ENCODE measurements around the gene BCAS1.

The BCAS1 gene

DNA sequence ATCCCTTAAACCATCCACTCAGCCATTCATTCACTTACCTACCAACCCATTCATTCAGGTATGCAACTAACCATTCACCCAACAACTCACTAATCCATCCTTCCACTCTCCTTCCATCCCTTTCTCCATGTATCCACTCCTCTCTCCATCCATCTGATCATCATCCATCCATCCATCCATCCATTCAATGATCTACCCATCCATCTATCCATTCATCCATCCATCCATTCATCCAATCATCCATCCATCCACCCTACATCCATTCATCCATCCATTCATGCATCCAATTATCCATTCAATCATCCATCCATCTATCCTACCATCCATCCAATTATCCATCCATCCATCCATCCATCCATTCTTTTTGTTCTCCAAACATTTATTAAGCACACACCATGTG is 13.8 kb upstream of the BCAS1 start:
- TF ChIP-seq, protein P1, sequence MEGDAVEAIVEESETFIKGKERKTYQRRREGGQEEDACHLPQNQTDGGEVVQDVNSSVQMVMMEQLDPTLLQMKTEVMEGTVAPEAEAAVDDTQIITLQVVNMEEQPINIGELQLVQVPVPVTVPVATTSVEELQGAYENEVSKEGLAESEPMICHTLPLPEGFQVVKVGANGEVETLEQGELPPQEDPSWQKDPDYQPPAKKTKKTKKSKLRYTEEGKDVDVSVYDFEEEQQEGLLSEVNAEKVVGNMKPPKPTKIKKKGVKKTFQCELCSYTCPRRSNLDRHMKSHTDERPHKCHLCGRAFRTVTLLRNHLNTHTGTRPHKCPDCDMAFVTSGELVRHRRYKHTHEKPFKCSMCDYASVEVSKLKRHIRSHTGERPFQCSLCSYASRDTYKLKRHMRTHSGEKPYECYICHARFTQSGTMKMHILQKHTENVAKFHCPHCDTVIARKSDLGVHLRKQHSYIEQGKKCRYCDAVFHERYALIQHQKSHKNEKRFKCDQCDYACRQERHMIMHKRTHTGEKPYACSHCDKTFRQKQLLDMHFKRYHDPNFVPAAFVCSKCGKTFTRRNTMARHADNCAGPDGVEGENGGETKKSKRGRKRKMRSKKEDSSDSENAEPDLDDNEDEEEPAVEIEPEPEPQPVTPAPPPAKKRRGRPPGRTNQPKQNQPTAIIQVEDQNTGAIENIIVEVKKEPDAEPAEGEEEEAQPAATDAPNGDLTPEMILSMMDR (IDR thresholded peaks at IDR 0.05; ENCODE audit: insufficient read depth, low read depth, low read length, missing control alignments): no peak
- no peak for DNase-seq (ENCODE audit: low read depth)
- no peak overlapping the region for H3K4me3 ChIP-seq (ENCODE audit: low read length)

DNA sequence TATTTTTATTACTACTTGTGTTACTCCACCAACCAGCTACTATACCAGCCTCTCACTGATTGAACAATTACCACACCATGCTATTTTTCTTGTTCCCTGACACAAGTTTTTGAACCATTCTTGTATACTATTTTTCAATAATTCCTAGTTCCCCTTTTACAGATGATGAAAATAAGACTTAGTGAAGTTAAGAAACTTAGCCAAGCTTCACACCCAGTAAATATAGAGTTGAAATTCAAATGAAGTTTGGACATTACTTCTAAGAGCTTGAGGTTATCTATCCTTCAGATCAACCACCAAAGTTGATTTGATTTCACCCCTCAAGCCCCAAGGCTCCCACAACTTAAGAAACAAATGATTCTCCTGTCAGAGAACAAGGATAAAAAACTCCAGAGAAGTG is 13.1 kb upstream of the BCAS1 start:
- TF ChIP-seq, protein P1 (IDR thresholded peaks at IDR 0.05; ENCODE audit: insufficient read depth, low read depth, low read length, missing control alignments): no peak
- no peak overlapping the region for H3K4me3 ChIP-seq (ENCODE audit: low read length)
- no peak for DNase-seq (ENCODE audit: low read depth)

DNA sequence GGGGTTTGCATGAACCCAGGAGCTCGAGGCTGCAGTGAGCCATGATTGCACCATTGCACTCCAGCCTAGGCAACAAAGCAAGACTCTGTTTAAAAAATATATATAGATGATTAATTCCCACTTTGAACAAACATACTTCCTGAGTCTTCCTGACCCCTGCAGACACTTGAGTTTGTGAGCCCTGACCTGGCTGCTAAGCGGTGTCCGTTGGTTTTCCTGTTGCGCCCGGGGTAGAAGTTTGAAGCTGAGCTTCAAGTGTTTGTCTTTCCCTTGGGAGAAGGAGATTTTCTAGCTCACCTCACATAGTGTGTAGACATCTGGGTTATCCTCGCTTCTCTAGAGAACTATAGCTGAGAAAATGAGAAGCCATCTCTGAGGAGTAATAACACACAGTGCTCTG is 11.7 kb upstream of the BCAS1 start:
- H3K4me3 ChIP-seq (ENCODE audit: low read length): no peak overlapping the region
- DNase-seq (ENCODE audit: low read depth): no peak
- TF ChIP-seq, protein P1 (IDR thresholded peaks at IDR 0.05; ENCODE audit: insufficient read depth, low read depth, low read length, missing control alignments): no peak

DNA sequence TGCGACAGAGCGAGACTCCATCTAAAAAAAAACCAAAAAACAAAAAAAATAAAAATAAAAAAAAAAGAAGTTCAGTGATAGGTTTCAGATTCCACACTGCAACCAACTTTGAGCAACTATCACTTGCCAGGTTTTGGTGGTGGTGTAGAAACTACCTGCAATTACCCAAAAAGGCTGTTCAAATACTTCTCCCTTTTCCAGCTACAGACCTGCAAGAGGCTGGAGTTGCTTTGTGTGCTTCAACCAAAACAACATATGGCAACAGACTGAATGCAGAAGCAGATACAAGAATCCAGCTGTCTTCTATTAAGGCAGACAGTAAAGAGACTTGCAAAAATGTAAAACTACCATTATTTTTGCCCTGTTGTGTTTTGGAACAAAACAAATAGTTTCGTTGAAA is 9.3 kb upstream of the BCAS1 start:
- TF ChIP-seq, protein P1 (IDR thresholded peaks at IDR 0.05; ENCODE audit: insufficient read depth, low read depth, low read length, missing control alignments): no peak
- H3K4me3 ChIP-seq (ENCODE audit: low read length): no peak overlapping the region
- DNase-seq (ENCODE audit: low read depth): no peak

DNA sequence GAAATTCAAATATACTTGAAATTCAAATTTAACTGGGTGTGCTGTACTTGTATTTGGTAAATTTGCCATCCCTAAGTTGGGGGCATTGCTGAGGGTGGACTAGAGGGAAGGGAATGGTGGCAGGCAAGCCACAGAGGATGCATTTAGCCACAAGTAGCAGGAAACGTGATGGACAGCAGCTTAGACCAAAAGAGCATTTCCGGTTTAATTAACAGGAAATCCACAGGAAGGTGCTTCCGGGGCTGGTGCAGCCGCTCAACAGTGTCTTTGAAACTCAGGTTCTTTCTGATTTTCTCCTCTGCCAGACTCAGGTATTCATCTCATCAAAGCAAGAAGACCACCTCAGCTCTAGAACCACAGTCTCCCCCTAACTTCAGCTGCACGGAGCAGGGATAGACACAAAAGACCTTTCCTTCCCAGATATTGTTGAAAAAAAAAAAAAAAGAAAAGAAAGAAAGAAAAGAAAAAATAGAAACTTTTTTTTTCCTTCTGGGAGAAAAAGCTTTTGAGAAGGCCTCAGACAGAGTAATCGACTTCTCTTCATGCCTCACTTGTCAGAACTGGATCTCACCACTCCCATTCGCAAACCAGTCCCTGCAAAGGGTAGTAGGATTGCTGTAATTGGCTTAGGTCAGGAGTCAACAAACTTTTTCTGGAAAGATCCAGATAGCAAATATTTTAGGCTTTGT is 8.0 kb upstream of the BCAS1 start:
- TF ChIP-seq, protein P1 (IDR thresholded peaks at IDR 0.05; ENCODE audit: insufficient read depth, low read depth, low read length, missing control alignments): no peak
- no peak overlapping the region for H3K4me3 ChIP-seq (ENCODE audit: low read length)
- DNase-seq (ENCODE audit: low read depth): no peak

DNA sequence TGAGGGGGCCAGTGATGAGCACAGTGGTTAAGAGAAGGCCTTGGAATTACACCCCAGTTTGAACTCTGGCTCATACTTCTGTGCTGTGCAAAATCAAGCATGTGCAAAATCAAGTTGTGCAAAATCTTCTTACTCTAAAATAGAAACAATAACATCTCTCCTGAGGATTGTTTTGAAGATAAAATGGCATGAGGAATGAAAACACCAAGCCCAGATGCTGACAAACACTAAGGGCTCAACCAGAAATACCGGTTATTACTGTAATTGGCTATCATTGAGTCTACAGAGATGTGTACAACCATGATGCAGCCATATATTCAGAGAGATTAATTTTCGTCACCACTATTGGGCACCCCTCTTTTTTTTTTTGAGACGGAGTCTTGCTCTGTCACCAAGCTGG is 5.9 kb upstream of the BCAS1 start:
- no peak overlapping the region for H3K4me3 ChIP-seq (ENCODE audit: low read length)
- TF ChIP-seq, protein P1 (IDR thresholded peaks at IDR 0.05; ENCODE audit: insufficient read depth, low read depth, low read length, missing control alignments): no peak

DNA sequence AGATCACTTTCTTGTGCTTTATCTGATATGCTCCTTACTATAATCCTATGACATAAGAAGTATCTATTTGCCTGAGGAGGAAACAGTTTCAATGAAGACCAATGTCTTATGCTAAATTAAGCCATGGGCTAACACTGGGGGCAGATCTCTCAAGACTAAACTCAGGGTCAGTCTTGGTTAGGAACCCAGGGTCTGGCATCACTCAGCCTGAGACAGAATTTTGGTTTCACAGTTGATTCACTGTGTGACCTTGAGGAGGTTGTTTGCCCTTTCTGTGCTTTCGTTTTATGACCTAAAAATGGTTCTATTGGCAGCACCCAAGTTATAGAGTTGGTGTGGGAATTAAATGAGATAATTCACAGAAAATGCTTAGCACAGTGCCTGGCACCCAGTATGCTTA is 4.9 kb upstream of the BCAS1 start:
- TF ChIP-seq, protein P1 (IDR thresholded peaks at IDR 0.05; ENCODE audit: insufficient read depth, low read depth, low read length, missing control alignments): no peak
- no peak overlapping the region for H3K4me3 ChIP-seq (ENCODE audit: low read length)
- no peak for DNase-seq (ENCODE audit: low read depth)

More for the DNA sequence above, 5.9 kb upstream of the BCAS1 start:
- peak; percentile 62 for DNase-seq (ENCODE audit: low read depth)
